SK-N-SH (cell line): ENCODE results near the gene RCAN3. TPM values are rescaled to one million over a fixed set of nuclear protein-coding genes. Genes with fewer than 3 reads are reported as not detected.

Experiments
- CTCF ChIA-PET: fragments of 300-600, 350-600 bp; formaldehyde crosslinking; extraction: SDS; loops from one replicate; lab custom pipeline; 2021; lab: Yijun Ruan, JAX
- POLR2A ChIA-PET: fragments of 350-600 bp; sonication (Branson Sonifier 250); formaldehyde crosslinking; extraction: SDS; loops from one replicate; lab custom pipeline; 2020; ENCODE audit warnings: antibody characterized with exemption, inconsistent platforms; lab: Yijun Ruan, JAX
- DNase-seq: peaks from one replicate; pipeline ENCODE4 v3.0.0; 2012
- H2AFZ ChIP-seq: fragments of 200-600 bp; sonication (generic); 2 replicates; pipeline ENCODE4 v1.8.1; 2016; ENCODE audit warnings: antibody characterized with exemption, mild to moderate bottlenecking, low read depth
- H3F3A ChIP-seq: fragments of 200-600 bp; sonication (generic); replicated peaks from 2 replicates; pipeline ENCODE3; 2016; ENCODE audit warnings: antibody characterized with exemption, mild to moderate bottlenecking; ENCODE audit not compliant: insufficient read depth
- H3K27ac ChIP-seq, 2 experiments: fragments of 200-500 bp in 1 of 2; fragments of 200-600 bp in 1 of 2; sonication (Bioruptor generic) in 1 of 2; sonication (generic), shearing (Covaris generic) in 1 of 2; 2 replicates each; pipeline versions ENCODE4 v1.5.1 to v1.6.1; 2014 to 2016; ENCODE audit warnings: low read depth in 2 of 2, inconsistent platforms in 1 of 2, low read length in 1 of 2, mild to moderate bottlenecking in 1 of 2, mixed read lengths in 1 of 2
- H3K27me3 ChIP-seq: fragments of 200-600 bp; sonication (generic), shearing (Covaris generic); 2 replicates; pipeline ENCODE4 v1.6.1; 2016; ENCODE audit warnings: mixed run types; ENCODE audit not compliant: insufficient read depth
- H3K36me3 ChIP-seq, 2 experiments: fragments of 200-500 bp in 1 of 2; fragments of 200-600 bp in 1 of 2; sonication (Bioruptor generic) in 1 of 2; sonication (generic) in 1 of 2; replicated peaks in 1 of 2; 2 replicates each; pipeline versions ENCODE3 to v1.5.1; 2014 to 2016; ENCODE audit warnings: low read length in 1 of 2, mild to moderate bottlenecking in 1 of 2; ENCODE audit not compliant: insufficient read depth in 2 of 2, control insufficient read depth in 1 of 2
- H3K4me1 ChIP-seq, 2 experiments: fragments of 200-500 bp in 1 of 2; fragments of 200-600 bp in 1 of 2; sonication (Bioruptor generic) in 1 of 2; sonication (generic), shearing (Covaris generic) in 1 of 2; 2 replicates each; pipeline versions ENCODE4 v1.5.1 to v1.6.1; 2014 to 2016; ENCODE audit warnings: low read depth in 1 of 2, low read length in 1 of 2, mixed run types in 1 of 2; ENCODE audit not compliant: insufficient read depth in 2 of 2, control insufficient read depth in 1 of 2
- H3K4me2 ChIP-seq: fragments of 200-600 bp; sonication (generic), shearing (Covaris generic); 2 replicates; pipeline ENCODE4 v1.6.1; 2017; ENCODE audit warnings: mixed run types
- H3K4me3 ChIP-seq, 2 experiments: fragments of 200-500 bp in 1 of 2; fragments of 200-600 bp in 1 of 2; sonication (Bioruptor generic) in 1 of 2; sonication (generic), shearing (Covaris generic) in 1 of 2; 2 replicates each; pipeline versions ENCODE4 v1.5.1 to v1.8.1; 2014 to 2016; ENCODE audit warnings: low read depth in 2 of 2, inconsistent platforms in 1 of 2, low read length in 1 of 2, mild to moderate bottlenecking in 1 of 2, mixed read lengths in 1 of 2, moderate library complexity in 1 of 2
- H3K79me2 ChIP-seq: fragments of 200-600 bp; sonication (generic); 2 replicates; pipeline ENCODE4 v1.8.1; 2017; ENCODE audit warnings: mild to moderate bottlenecking; ENCODE audit not compliant: insufficient read depth
- H3K9ac ChIP-seq: fragments of 200-600 bp; sonication (generic); 2 replicates; pipeline ENCODE4 v1.6.1; 2017; ENCODE audit warnings: mixed run types
- H3K9me2 ChIP-seq: fragments of 200-600 bp; sonication (generic); 2 replicates; pipeline ENCODE4 v1.6.1; 2017; ENCODE audit warnings: mixed run types
- H3K9me3 ChIP-seq: fragments of 200-600 bp; sonication (generic); 2 replicates; pipeline ENCODE4 v1.6.1; 2017; ENCODE audit warnings: mixed run types, mild to moderate bottlenecking, moderate library complexity
- H4K20me1 ChIP-seq: fragments of 200-600 bp; sonication (generic); 2 replicates; pipeline ENCODE4 v1.6.1; 2017; ENCODE audit warnings: mild to moderate bottlenecking, mixed run types; ENCODE audit not compliant: insufficient read depth
- EP300 ChIP-seq, 2 experiments: IDR thresholded peaks; 2 replicates each; pipeline versions ENCODE4 v1.4.0 to v1.6.1; 2012; ENCODE audit warnings: borderline replicate concordance in 1 of 2, low read depth in 1 of 2, low read length in 1 of 2
- EZH2phosphoT487 ChIP-seq: fragments of 200-600 bp; sonication (generic); IDR thresholded peaks from 2 replicates; pipeline ENCODE4 v1.6.1; 2017; ENCODE audit warnings: low read depth, mixed run types, mild to moderate bottlenecking, antibody characterized with exemption, moderate library complexity, borderline replicate concordance
- FOSL2 ChIP-seq: IDR thresholded peaks from 2 replicates; pipeline ENCODE4 v1.4.0; 2012; ENCODE audit warnings: low read depth, mild to moderate bottlenecking, moderate library complexity, borderline replicate concordance
- GATA2 ChIP-seq: sonication (generic); formaldehyde crosslinking; IDR thresholded peaks from 2 replicates; pipeline ENCODE4 v1.5.0; 2020; ENCODE audit warnings: mild to moderate bottlenecking, missing genetic modification reagents
- MAX ChIP-seq: IDR thresholded peaks from 2 replicates; pipeline ENCODE4 v1.4.0; 2012; ENCODE audit warnings: low read depth
- MXI1 ChIP-seq: IDR thresholded peaks from 2 replicates; pipeline ENCODE4 v1.6.1; 2012; ENCODE audit warnings: mild to moderate bottlenecking, low read depth, low read length, improper control_type of control experiment
- RCOR1 ChIP-seq: fragments of 150-350 bp; IDR thresholded peaks from 2 replicates; pipeline ENCODE4 v1.6.1; 2017; ENCODE audit warnings: antibody characterized with exemption, low read length
- RFX5 ChIP-seq: IDR thresholded peaks from 2 replicates; pipeline ENCODE4 v1.6.1; 2012; ENCODE audit warnings: mild to moderate bottlenecking, improper control_type of control experiment, low read length
- SMC3 ChIP-seq: IDR thresholded peaks from 2 replicates; pipeline ENCODE4 v1.6.1; 2012; ENCODE audit warnings: low read depth, low read length, improper control_type of control experiment
- TCF12 ChIP-seq: IDR thresholded peaks from 2 replicates; pipeline ENCODE4 v1.4.0; 2012
- USF1 ChIP-seq: IDR thresholded peaks from 2 replicates; pipeline ENCODE4 v1.4.0; 2012; ENCODE audit warnings: low read depth, borderline replicate concordance
- WGBS: methylation state at CpG from one replicate; pipeline ENCODE4 v1.1.6; 2017; ENCODE audit warnings: low lambda C conversion rate; 5-methylcytosine and 5-hydroxymethylcytosine counted together
- polyA plus RNA-seq, 3 experiments: library from polyadenylated mRNA; depleted of rRNA; stranded (reverse); fragments of >200 nt; gene quantifications; 2 replicates each; pipeline ENCODE4 v1.2.3, GENCODE V29; 2012

RCAN3 gene
- polyA plus RNA-seq, 1 of the 3 experiments (the other 2 are of a cell fraction): 4.8 TPM

GRCh38 chr1:24588573-24588972, 85.9 kb downstream of the RCAN3 start:
- H3K27me3 ChIP-seq: no peaks in the 10 kb centered on the region
- no peaks in the 10 kb centered on the region for H3K9me3 ChIP-seq
- H3K36me3 ChIP-seq: no peaks in the 10 kb centered on the region
- H3K9ac ChIP-seq: no peak overlapping the region
- DNase-seq: no peak
- no peak overlapping the region for H2AFZ ChIP-seq
- TF ChIP-seq RFX5 (no peak), MAX (no peak), RCOR1 (no peak), MXI1 (no peak), EZH2phosphoT487 (no peak), EP300 (IDR thresholded peaks at IDR 0.05; ENCODE audit: borderline replicate concordance in 1 of 2, low read depth in 1 of 2, low read length in 1 of 2) (no peak), FOSL2 (no peak), TCF12 (no peak)
- ChIA-PET CTCF (interaction anchor here (0.6 to 2.7 kb wide), 9 partner anchors 18 to 302 kb away, joined by 4 to 28 read pairs (median 6); partner anchors contain the start of gene NIPAL3), POLR2A (no interaction called here)
- no peaks in the 10 kb centered on the region for H3K4me1 ChIP-seq
- no peaks in the 10 kb centered on the region for H3F3A ChIP-seq
- H3K4me3 ChIP-seq: no peak overlapping the region
- no peak overlapping the region for H3K27ac ChIP-seq
- no peaks in the 10 kb centered on the region for H3K79me2 ChIP-seq
- H3K9me2 ChIP-seq: no peaks in the 10 kb centered on the region
- H4K20me1 ChIP-seq: no peaks in the 10 kb centered on the region
- 23% methylated on average over 5 of the region's 5 CpGs for WGBS
- H3K4me2 ChIP-seq: no peak overlapping the region

- no peaks in the 10 kb centered on the region for H3K4me1 ChIP-seq
- H3K9me2 ChIP-seq: no peaks in the 10 kb centered on the region
- no peaks in the 10 kb centered on the region for H4K20me1 ChIP-seq
- no peaks in the 10 kb centered on the region for H3K27me3 ChIP-seq
- no peak for DNase-seq
- H3K36me3 ChIP-seq: no peaks in the 10 kb centered on the region
- CTCF ChIA-PET: interaction anchor here (0.7 to 1.3 kb wide), 3 partner anchors 14 to 174 kb away, joined by 3 to 4 read pairs (median 3); partner anchors contain the start of gene NIPAL3
- no peaks in the 10 kb centered on the region for H3K9me3 ChIP-seq
- H3K4me3 ChIP-seq: no peak overlapping the region
- 22% methylated on average over 3 of the region's 3 CpGs for WGBS
- no peak overlapping the region for H3K27ac ChIP-seq
- H3K4me2 ChIP-seq: no peak overlapping the region
- no peaks in the 10 kb centered on the region for H3F3A ChIP-seq
- H2AFZ ChIP-seq: no peak overlapping the region
- no peak for TF ChIP-seq SMC3
- TF ChIP-seq GATA2 (CRISPR knock-in tag): no peak
- TF ChIP-seq RCOR1: no peak
- no peak for TF ChIP-seq USF1
- TF ChIP-seq, all 33 proteins: peak for 0
- no peaks in the 10 kb centered on the region for H3K79me2 ChIP-seq
- H3K9ac ChIP-seq: no peak overlapping the region
- POLR2A ChIA-PET: no interaction called here
Measured at GRCh38 chr1:24589200-24589599, 86.6 kb downstream of the RCAN3 start.

Other genes starting within 250 kb of the RCAN3 start
- 0.05 TPM in 1 of 2 replicates, not detected in the other for gene GRHL3, start 183.5 kb upstream of the RCAN3 start, polyA plus RNA-seq (2012; rRNA removed)
- gene STPG1, start 89.1 kb upstream of the RCAN3 start, polyA plus RNA-seq (2012; rRNA removed): 8.6 and 8.7 TPM in 2 replicates
- gene NIPAL3, start 87.0 kb upstream of the RCAN3 start, polyA plus RNA-seq (2012; rRNA removed): 20.3 and 28.6 TPM in 2 replicates
- 0.02 TPM in 1 of 2 replicates, not detected in the other for gene NCMAP, start 53.3 kb downstream of the RCAN3 start, polyA plus RNA-seq (2012; rRNA removed)
- gene SRRM1, start 140.5 kb downstream of the RCAN3 start, polyA plus RNA-seq (2012; rRNA removed): 52.3 and 56.1 TPM in 2 replicates
- gene CLIC4, start 242.6 kb downstream of the RCAN3 start, polyA plus RNA-seq (2012; rRNA removed): 66.4 and 84.4 TPM in 2 replicates